Measurements from ENCODE around the gene ERCC6L.
A peak's percentile ranks its signal among the peaks of the same experiment; 100 is the strongest.

Gene ERCC6L

GRCh38 chrX:72238721-72239475 is at the start of gene ERCC6L:
ERCC6L (minus strand) TSS chrX:72239027; CDS start chrX:72238911, 116 bp downstream.
- no peak for DNase-seq

GRCh38 chrX:72282302-72282701 is 43.5 kb upstream of the ERCC6L start:
- no peak for DNase-seq

- DNase-seq: no peak
These were observed 41.6 kb upstream of the ERCC6L start for GRCh38 chrX:72280321-72280845.

- DNase-seq: no peak
These were observed 37.7 kb upstream of the ERCC6L start for GRCh38 chrX:72276478-72276953.

GRCh38 chrX:72274526-72274925 is 35.7 kb upstream of the ERCC6L start:
- no peak for DNase-seq

GRCh38 chrX:72273718-72274117 is 34.9 kb upstream of the ERCC6L start:
- no peak for DNase-seq

GRCh38 chrX:72272868-72273267 is 34.0 kb upstream of the ERCC6L start:
- DNase-seq: no peak

GRCh38 chrX:72271812-72272211 is 33.0 kb upstream of the ERCC6L start:
- no peak for DNase-seq

- no peak for DNase-seq
These were observed 32.4 kb upstream of the ERCC6L start for GRCh38 chrX:72271091-72271788.

GRCh38 chrX:72270316-72270866 is 31.6 kb upstream of the ERCC6L start:
- DNase-seq: no peak

- DNase-seq: no peak
These were observed 30.9 kb upstream of the ERCC6L start for GRCh38 chrX:72269671-72270251.

- no peak for DNase-seq
These were observed 30.0 kb upstream of the ERCC6L start for GRCh38 chrX:72268597-72269365.

GRCh38 chrX:72265263-72265662 is 26.4 kb upstream of the ERCC6L start:
- no peak for DNase-seq

- DNase-seq: no peak
These were observed 23.2 kb upstream of the ERCC6L start for GRCh38 chrX:72262077-72262476.

- DNase-seq: no peak
These were observed 21.6 kb upstream of the ERCC6L start for GRCh38 chrX:72260448-72260847.

- no peak for DNase-seq
These were observed 19.3 kb upstream of the ERCC6L start for GRCh38 chrX:72258174-72258573.

- DNase-seq: no peak
These were observed 17.0 kb upstream of the ERCC6L start for GRCh38 chrX:72255864-72256263.

GRCh38 chrX:72255445-72255844 is 16.6 kb upstream of the ERCC6L start:
- peak; percentile 95 for DNase-seq

GRCh38 chrX:72254816-72255215 is 16.0 kb upstream of the ERCC6L start:
- peak; percentile 64 for DNase-seq

- DNase-seq: no peak
These were observed 14.9 kb upstream of the ERCC6L start for GRCh38 chrX:72253686-72254085.

- no peak for DNase-seq
These were observed 8.5 kb upstream of the ERCC6L start for GRCh38 chrX:72247206-72247942.

Data from NCI-H1417 treated with DMSO at 0.1 percent for 48 hours (cell line).